Stimulated activated CD8-positive, alpha-beta memory T cell treated with anti-CD3 and anti-CD28 coated beads, Interleukin-15, amount 100 ng/mL, for 48 hours (primary cell): Measurements from ENCODE around the gene ASB4.
"Not testable (repeated sequence)": the region's sequence is repeated elsewhere in the genome, so short reads cannot be mapped to it uniquely, and the experiment has no call there.

Experiments used
- DNase-seq, 2 donors: peaks; one replicate each; pipeline ENCODE4 v3.0.0-alpha.2; 2020; ENCODE audit warnings: low read depth in 2 of 2

ASB4 gene

GRCh38 chr7:95552010-95552926 lies 66.5 kb downstream of the ASB4 start:
- not testable (repeated sequence) for DNase-seq

- no peak for DNase-seq
These were observed 68.2 kb downstream of the ASB4 start for GRCh38 chr7:95553939-95554338.

- no peak for DNase-seq
These were observed 71.0 kb downstream of the ASB4 start for GRCh38 chr7:95556777-95557176.

- DNase-seq, result no peak
These were observed 73.1 kb downstream of the ASB4 start for GRCh38 chr7:95558864-95559263.

- no peak for DNase-seq
These were observed 74.9 kb downstream of the ASB4 start for GRCh38 chr7:95560674-95561073.

GRCh38 chr7:95569720-95570119 lies 84.0 kb downstream of the ASB4 start:
- DNase-seq, result no peak

GRCh38 chr7:95577137-95577536 lies 91.4 kb downstream of the ASB4 start:
- DNase-seq, result no peak

GRCh38 chr7:95578299-95578855 lies 92.6 kb downstream of the ASB4 start:
- DNase-seq, result no peak

GRCh38 chr7:95579318-95579717 lies 93.6 kb downstream of the ASB4 start:
- no peak for DNase-seq

- no peak for DNase-seq
These were observed 95.7 kb downstream of the ASB4 start for GRCh38 chr7:95581467-95581866.

GRCh38 chr7:95582578-95583293 lies 97.0 kb downstream of the ASB4 start:
- DNase-seq, result no peak

- no peak for DNase-seq
These were observed 98.3 kb downstream of the ASB4 start for GRCh38 chr7:95583834-95584621.

- no peak for DNase-seq
These were observed 99.2 kb downstream of the ASB4 start for GRCh38 chr7:95584769-95585425.

GRCh38 chr7:95585426-95585789 lies 99.7 kb downstream of the ASB4 start:
- no peak for DNase-seq

GRCh38 chr7:95586951-95587301 lies 101.2 kb downstream of the ASB4 start:
- DNase-seq, result no peak

GRCh38 chr7:95589031-95589430 lies 103.3 kb downstream of the ASB4 start:
- no peak for DNase-seq

- DNase-seq, result no peak
These were observed 104.0 kb downstream of the ASB4 start for GRCh38 chr7:95589766-95590165.
